ES-I3 (cell line): ENCODE results near the gene CIB2.

Experiments used
- H3K36me3 ChIP-seq: 2 replicates; pipeline ENCODE4 v1.6.1; 2013; ENCODE audit warnings: mild to moderate bottlenecking, low read length, control low read depth, moderate library complexity; ENCODE audit not compliant: insufficient read depth
- H3K4me1 ChIP-seq: 2 replicates; pipeline ENCODE4 v1.6.1; 2013; ENCODE audit warnings: mild to moderate bottlenecking, control low read depth, low read length; ENCODE audit not compliant: insufficient read depth
- H3K9ac ChIP-seq: 2 replicates; pipeline ENCODE4 v1.6.1; 2013; ENCODE audit warnings: low read depth, mild to moderate bottlenecking, low read length, moderate library complexity
- H3K9me3 ChIP-seq: 2 replicates; pipeline ENCODE4 v1.6.1; 2013; ENCODE audit warnings: mild to moderate bottlenecking, low read length, moderate library complexity; ENCODE audit not compliant: control insufficient read depth, insufficient read depth

CIB2 gene

DNA sequence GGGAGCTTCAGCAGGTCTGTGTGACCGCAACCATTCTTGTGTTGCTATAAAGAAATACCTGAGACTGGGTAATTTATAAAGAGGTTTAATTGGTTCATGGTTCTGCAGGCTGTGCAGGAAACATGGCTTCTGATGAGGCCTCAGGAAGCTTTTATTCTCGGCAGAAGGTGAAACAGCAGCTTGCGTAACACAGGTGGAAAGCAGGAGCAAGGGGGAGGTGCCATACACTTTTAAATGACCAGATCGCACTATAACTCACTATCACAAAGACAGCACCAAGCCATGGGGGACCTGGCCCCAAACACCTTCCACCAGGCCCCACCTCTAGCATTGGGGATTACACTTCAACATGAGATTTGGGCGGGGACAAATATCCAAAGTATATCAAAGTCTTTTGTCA lies 8.3 kb upstream of the CIB2 start:
- Histone ChIP-seq H3K9ac (no peak overlapping the region), H3K4me1 (no peaks in the 10 kb centered on the region), H3K9me3 (no peaks in the 10 kb centered on the region), H3K36me3 (no peaks in the 10 kb centered on the region)

DNA sequence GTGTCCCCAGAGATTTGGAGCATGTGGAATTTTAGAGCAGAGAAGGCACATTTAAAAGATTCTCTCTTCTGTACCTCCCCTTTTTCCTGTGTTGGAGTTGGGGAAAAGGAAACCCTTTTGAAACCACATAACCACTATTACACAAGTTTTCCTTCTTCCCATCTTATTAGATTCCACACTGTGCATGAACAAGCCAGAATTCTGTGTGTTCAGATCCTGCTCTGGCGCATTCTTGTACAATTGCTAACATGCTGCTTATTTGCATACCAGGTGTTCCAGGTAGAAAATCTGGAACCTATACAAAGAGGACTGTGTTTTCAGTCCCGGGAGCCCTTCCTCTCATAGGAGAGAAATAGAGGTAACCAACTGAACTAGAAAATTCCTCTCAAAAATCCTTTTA lies 2.6 kb upstream of the CIB2 start:
- Histone ChIP-seq H3K9ac (no peak overlapping the region; the same call in 1 of the 2 replicates), H3K36me3 (no peaks in the 10 kb centered on the region), H3K9me3 (no peaks in the 10 kb centered on the region), H3K4me1 (peaks cover 8% of the 10 kb centered on the region; the same call in 1 of the 2 replicates)

DNA sequence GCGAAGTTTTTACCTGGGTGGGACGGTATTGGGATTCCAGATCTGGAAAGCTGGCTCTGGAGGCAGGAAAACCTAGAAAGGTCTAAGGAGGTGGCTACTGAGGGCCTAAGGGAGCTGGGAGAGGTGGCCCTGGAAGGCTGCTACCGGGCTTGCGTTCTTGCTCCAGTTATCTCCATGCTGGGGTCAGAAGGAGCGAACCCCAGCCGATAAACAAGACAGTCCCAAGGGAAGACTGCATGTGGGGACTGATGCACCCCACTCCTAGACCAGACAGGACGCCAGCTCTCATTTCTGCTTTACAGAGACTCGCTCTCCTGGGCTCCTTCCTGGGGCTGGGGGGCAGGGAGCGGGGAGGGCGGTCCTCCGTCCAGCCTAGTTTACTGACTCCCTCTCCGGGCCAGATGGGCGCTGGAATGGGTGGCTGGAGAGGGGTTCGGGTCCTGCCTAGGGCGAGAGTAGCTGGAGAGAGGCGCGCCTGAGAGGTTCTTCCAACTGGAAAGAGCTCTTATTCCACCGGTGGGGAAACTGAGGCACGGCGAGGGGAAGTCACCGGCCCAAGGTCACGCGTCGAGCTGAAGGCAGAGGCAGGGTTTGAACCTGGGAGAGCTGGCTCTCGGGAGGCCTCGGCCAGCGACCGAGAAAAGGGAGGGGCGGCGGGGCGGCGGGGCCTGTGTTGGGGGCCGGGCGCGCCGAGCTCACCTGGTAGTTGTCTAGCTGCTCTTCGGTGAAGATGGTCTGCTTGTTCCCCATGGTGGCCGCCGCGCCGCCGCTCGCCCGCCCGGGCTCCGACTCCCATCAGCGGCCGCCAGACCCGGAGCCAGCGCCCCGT lies 565 bp downstream of the CIB2 start:
- Histone ChIP-seq H3K4me1 (peaks cover 9% of the 10 kb centered on the region; the same call in 1 of the 2 replicates), H3K9me3 (no peaks in the 10 kb centered on the region), H3K36me3 (no peaks in the 10 kb centered on the region), H3K9ac (peak overlapping the region; percentile 85)

DNA sequence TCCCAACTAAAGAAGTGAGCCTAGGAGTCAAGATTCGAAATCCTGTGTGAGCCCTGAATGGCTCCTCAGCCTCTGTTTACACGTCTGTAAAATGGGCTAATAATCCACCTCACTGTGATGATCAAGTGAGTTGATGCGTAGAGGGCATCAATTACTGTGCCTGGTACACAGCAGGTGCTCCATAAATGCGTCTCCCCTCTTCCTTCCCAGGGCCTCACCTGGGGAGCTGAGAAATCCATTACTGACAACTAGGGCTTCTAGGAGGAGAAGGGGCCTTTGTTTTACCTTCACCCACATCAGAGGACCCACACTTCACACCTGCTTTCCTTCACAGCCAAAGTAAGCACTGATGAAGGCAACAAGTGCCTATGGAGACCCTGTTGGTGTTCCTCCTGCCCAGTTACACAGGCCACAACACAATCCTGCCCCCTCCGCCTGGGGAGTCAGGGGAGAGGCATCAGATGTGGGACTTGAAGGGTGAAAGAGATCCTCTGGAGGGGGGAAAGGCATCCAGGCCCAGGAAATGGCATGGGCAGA lies 1.4 kb downstream of the CIB2 start:
- H3K9me3 ChIP-seq: no peaks in the 10 kb centered on the region
- H3K9ac ChIP-seq: no peak overlapping the region
- peaks cover 9% of the 10 kb centered on the region; the same call in 1 of the 2 replicates for H3K4me1 ChIP-seq
- no peaks in the 10 kb centered on the region for H3K36me3 ChIP-seq

DNA sequence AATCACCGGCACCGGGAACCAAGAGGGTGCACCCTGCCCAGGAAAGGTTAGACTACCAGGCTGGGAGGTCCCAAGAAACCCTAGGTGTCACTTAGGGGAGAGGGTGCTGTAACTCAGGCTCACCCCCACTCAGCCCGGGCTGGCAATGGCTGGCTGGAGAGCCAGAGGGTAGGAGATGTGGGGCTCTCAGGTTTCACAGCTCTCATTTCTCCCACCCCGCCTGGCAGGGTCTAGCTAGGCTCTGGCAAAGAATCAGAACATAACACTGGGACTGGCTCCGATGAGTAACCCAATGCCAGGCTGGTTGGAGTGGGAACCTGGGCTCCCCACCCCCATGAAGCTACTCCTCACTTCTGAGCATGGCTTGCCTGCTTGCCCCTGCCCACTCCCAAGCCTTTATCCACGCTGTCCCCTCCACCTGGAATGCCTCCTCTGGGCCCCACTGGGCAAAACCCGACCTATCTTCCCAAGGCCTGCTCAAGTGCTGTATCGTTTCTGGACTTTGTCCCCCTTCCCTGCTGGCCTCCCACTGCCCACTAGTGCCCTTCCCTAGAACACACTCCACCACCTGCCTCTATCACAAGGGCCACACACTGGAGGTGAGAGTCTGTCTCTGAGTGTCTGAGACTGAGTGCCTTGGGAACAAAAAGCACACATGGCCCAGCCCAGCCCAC lies 2.0 kb downstream of the CIB2 start:
- H3K9me3 ChIP-seq: no peaks in the 10 kb centered on the region
- no peak overlapping the region for H3K9ac ChIP-seq
- no peaks in the 10 kb centered on the region for H3K36me3 ChIP-seq
- peaks cover 9% of the 10 kb centered on the region; the same call in 1 of the 2 replicates for H3K4me1 ChIP-seq

DNA sequence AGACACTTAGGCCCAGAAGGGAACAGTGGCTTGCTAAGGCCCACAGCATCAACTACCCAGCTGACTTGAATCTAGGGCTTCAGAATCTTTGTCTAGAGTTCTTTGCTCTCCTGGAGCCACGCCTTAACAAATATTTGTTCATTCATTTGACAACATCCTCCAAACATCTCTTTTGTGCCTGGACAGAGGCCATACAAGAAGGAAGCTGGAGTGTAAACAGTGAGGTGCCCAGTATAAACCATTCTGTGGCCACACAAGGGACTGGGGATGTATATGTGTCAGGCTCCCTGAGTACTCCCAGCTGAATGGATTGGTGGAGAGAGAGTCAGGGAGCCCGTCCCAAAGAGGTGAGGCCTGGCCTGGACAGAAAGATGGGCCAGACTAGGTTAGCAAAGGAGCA lies 3.4 kb downstream of the CIB2 start:
- Histone ChIP-seq H3K36me3 (no peaks in the 10 kb centered on the region), H3K9ac (no peak overlapping the region), H3K4me1 (peaks cover 9% of the 10 kb centered on the region; the same call in 1 of the 2 replicates), H3K9me3 (no peaks in the 10 kb centered on the region)

DNA sequence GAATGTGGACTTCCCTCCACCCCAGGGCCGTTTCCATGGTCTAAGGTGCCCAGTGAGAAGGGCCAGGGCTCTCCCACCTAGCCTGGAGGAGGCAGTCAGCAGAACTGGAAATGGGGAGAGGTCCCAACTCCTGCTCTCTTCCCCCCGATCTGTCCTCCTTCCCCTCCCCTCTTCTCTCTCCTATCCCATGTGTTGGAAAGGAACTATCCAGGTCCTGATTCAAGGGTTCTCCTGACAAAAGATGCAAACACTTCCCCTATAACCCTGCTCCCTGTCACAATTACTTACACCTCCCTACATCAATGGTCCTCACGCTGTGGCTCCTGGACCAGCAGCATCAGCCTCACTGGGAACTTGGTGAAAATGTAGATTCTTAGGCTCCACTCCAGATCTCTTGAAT lies 6.0 kb downstream of the CIB2 start:
- Histone ChIP-seq H3K4me1 (peaks cover 18% of the 10 kb centered on the region), H3K9ac (no peak overlapping the region), H3K36me3 (no peaks in the 10 kb centered on the region), H3K9me3 (no peaks in the 10 kb centered on the region)

DNA sequence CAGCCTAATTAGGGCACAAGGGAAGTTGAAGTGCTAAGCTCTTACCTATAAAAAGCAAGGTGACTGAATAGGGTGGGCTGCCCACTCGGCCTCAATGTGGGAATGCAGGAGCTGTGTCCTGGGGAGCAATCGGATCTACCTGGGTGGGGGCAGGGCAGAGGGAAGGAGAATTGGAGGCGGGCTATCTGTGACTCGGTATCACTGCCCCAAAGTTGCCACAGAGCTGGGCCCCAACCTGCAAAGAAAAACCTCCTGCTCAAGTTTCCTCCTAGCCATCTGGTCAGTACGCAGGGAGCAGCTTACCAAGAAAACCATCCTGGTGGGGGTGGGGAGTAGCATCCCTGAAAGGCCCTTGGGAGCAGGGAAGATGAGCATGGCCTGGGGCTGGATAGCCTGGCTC lies 10.7 kb downstream of the CIB2 start:
- Histone ChIP-seq H3K9me3 (no peaks in the 10 kb centered on the region), H3K36me3 (no peaks in the 10 kb centered on the region), H3K9ac (no peak overlapping the region), H3K4me1 (peaks cover 9% of the 10 kb centered on the region)

DNA sequence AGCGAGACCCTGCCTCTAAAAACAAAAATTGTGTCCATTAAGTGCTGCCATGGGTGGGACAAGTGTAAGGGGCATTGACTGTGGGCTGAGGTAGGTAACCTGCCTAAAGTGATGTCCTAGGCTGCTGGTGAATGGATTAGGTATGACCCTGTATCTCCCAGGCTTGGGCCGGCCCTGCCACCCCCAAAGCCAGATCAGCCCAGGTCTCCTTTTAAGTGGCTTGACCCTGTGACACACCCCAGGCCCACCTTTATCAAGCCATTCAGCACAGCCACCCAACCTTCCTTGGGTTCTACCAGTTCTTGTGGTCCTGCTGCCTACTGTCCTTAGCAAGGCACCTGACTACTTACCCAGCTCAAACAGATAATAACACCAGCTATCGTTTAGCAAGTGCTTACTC lies 18.7 kb downstream of the CIB2 start:
- no peak overlapping the region for H3K9ac ChIP-seq
- H3K9me3 ChIP-seq: no peaks in the 10 kb centered on the region
- no peaks in the 10 kb centered on the region for H3K36me3 ChIP-seq
- peaks cover 5% of the 10 kb centered on the region; the same call in 1 of the 2 replicates for H3K4me1 ChIP-seq

DNA sequence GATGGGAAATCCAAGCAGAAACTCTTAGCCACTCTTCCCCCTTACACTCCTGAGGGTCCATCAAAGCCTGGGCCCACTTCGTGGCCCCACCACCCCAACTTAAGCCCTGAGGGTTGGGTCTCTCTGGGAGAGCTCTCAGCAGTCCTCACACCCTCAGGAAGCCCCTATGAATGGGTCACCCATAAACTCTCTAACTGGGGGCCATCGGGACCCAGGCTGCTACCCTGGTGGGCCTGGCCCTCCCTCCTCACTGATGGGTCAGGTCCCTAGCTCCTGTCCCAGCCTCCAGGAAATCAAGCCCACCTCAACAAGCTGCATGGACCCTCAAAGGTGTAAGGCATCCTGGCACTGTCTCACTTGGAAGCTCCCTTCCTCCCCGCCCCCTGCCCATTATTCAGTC lies 19.5 kb downstream of the CIB2 start:
- Histone ChIP-seq H3K36me3 (no peaks in the 10 kb centered on the region), H3K9ac (no peak overlapping the region), H3K9me3 (no peaks in the 10 kb centered on the region), H3K4me1 (peaks cover 5% of the 10 kb centered on the region; the same call in 1 of the 2 replicates)

DNA sequence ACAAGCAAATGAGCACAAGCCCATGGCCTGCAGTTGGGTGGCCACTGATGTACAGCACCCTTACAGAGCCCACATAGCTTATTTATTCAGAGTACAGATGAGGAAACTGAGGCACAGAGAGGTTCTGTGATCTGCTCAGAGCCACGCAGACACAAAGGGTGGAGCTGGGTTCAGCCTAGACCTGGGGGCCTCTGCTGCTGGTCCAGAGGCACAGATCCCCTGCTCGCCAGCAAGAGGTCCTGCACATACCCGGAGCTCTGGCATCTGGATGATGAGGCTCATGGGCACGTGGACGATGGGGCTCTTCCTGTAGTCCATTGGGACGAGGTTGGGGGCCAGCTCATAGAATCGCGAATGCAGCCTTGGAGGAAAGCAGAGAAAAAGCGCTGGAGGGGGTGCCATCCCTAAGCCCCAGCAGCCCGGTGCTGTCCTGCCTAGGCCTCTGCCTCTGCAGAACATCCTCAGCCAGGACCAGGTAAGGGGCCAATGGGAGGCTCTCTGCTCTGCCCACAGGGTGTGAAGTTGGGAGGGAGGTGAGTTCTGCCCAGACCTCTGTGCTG lies 20.2 kb downstream of the CIB2 start:
- Histone ChIP-seq H3K4me1 (peaks cover 5% of the 10 kb centered on the region; the same call in 1 of the 2 replicates), H3K9me3 (no peaks in the 10 kb centered on the region), H3K9ac (no peak overlapping the region), H3K36me3 (no peaks in the 10 kb centered on the region)

DNA sequence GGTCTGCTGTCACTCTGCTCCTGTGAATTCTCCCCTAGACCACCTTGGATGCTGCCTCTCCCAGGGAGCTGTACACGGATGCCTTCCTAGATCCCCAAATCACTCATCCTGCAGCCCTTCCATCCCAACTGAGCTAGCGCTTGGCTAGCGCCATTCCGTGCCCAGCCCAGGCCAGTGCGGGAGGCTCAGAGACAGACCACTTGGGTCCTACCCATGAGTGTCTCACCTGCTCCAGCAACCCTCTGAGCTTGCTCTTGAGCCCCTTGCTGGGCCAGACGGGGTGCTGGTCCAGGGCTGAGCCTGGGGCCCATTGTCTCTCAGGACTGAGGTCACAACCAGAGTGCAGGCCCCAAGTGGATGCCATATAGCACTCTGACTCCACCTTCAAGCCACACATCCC lies 21.1 kb downstream of the CIB2 start:
- no peaks in the 10 kb centered on the region for H3K9me3 ChIP-seq
- peaks cover 5% of the 10 kb centered on the region; the same call in 1 of the 2 replicates for H3K4me1 ChIP-seq
- no peaks in the 10 kb centered on the region for H3K36me3 ChIP-seq
- no peak overlapping the region for H3K9ac ChIP-seq

DNA sequence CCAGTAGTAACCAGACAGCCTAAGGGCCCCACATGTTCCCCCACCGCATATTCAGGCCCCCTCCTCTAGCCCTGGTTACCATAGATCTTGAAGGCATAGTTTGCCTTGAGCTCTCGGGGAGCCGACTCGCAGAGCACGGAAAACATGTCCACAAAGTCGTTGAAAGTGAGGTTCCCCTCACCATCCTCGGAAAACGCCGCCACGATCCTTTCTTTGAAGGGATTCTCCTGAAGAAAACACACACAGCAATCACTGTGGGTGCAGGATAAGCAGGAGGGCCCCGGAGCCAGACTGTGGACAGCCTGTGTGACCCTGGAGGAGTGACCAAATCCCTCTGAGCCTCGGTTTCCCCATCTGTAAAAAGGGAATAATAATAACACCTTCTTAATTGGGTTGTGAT lies 22.1 kb downstream of the CIB2 start:
- Histone ChIP-seq H3K36me3 (no peaks in the 10 kb centered on the region), H3K9ac (no peak overlapping the region), H3K4me1 (peaks cover 5% of the 10 kb centered on the region; the same call in 1 of the 2 replicates), H3K9me3 (no peaks in the 10 kb centered on the region)

DNA sequence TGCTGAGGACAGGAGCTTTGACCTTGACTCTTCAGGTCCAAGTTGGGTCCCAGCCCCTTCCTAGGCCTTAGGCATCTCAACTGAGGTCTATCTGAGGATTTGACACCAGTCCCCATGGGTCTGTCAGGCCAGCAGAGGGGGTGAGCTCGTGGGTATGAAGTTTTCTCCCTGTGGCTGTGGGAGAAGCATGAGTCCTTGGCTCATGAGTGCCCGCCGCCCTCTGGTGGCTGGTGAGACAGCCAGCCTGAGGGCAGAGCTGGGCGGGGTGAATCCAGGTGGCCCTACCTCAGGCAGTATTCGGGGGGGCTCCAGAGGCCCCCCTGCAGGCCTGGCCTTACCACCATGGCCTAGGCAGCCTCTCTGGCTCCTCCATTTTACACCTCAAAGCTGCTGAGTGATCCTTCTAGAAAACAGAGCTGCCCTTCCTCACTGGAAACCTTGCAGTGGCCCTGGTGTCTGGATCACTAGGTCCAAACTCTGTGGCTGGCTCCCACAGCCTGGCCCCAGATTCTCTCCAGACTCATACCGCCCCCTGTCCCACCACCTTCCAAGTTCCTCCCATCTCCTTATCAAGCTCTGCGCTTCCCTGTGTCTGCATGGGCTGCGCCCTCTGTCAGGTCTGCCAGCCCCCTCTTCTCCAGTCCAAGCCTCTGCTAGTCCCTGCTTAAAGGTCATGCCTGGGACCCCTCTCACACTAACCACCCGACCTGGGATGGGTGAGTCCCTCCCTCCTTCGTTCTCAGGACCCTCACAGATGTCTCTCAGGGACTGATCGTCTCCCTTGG lies 22.8 kb downstream of the CIB2 start:
- H3K9me3 ChIP-seq: no peaks in the 10 kb centered on the region
- H3K36me3 ChIP-seq: no peaks in the 10 kb centered on the region
- no peak overlapping the region for H3K9ac ChIP-seq
- H3K4me1 ChIP-seq: peaks cover under 1% of the 10 kb centered on the region; the same call in 1 of the 2 replicates
